Ovary (tissue), 3 donors: Measurements from ENCODE around the gene VWA5B1.

Source experiments
- CTCF ChIP-seq, 3 donors: fragments of 450-650 bp in 2 of 3; fragments of 200-600 bp in 1 of 3; IDR thresholded peaks; one replicate each; pipeline versions ENCODE4 v1.5.1 to v1.8.0; 2016 to 2022; ENCODE audit warnings: antibody characterized with exemption in 3 of 3, mild to moderate bottlenecking in 1 of 3
- POLR2A ChIP-seq: fragments of 450-650 bp; IDR thresholded peaks from one replicate; pipeline ENCODE4 v1.6.1; 2017; ENCODE audit warnings: antibody characterized with exemption, mild to moderate bottlenecking, moderate library complexity
- donor health status: DM: no; HTN: no; CAD: no.

DNA sequence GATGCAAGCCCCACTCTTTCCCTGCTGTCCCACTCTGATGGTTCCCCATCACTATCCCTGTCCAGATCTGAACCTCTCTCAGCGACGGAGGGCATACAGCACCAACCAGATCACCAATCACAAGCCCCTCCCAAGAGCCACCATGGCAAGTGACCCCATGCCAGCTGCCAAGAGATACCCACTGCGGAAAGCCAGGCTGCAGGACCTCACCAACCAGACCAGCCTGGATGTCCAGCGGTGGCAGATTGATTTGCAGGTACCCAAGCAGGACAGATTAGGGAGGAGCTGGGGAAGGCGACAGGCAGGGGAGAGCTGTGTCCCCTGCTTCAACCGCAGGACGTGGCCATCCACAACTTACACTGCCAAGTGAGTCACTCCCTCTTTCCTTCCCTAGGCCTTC, 46.9 kb downstream of the VWA5B1 start:
- no peak for TF ChIP-seq CTCF (IDR thresholded peaks at IDR 0.05)
- TF ChIP-seq POLR2A: no peak
